Measurements from ENCODE around the gene ALG10B. TPM values are rescaled to one million over a fixed set of nuclear protein-coding genes. Genes with fewer than 3 reads are reported as not detected.
"Not testable (repeated sequence)": the region's sequence is repeated elsewhere in the genome, so short reads cannot be mapped to it uniquely, and the experiment has no call there.

The ALG10B gene
- total RNA-seq, result 14.2 TPM

GRCh38 chr12:38316391-38317129 lies at the start of gene ALG10B:
Gene ALG10B, plus strand, starts transcription at chr12:38316774. Its CDS starts 120 bp downstream, at chr12:38316894.
- DNase-seq (ENCODE audit: low spot score), result peak; percentile 95

- DNase-seq (ENCODE audit: low spot score), result no peak
Measured at GRCh38 chr12:38268612-38269011, 48.0 kb upstream of the ALG10B start.

- no peak for DNase-seq (ENCODE audit: low spot score)
Measured at GRCh38 chr12:38269897-38270296, 46.7 kb upstream of the ALG10B start.

GRCh38 chr12:38279756-38280155 lies 36.8 kb upstream of the ALG10B start:
- no peak for DNase-seq (ENCODE audit: low spot score)

GRCh38 chr12:38282886-38283285 lies 33.7 kb upstream of the ALG10B start:
- no peak for DNase-seq (ENCODE audit: low spot score)

- no peak for DNase-seq (ENCODE audit: low spot score)
Measured at GRCh38 chr12:38289396-38289795, 27.2 kb upstream of the ALG10B start.

GRCh38 chr12:38291160-38291559 lies 25.4 kb upstream of the ALG10B start:
- DNase-seq (ENCODE audit: low spot score), result no peak

GRCh38 chr12:38302972-38303371 lies 13.6 kb upstream of the ALG10B start:
- DNase-seq (ENCODE audit: low spot score), result not testable (repeated sequence)

GRCh38 chr12:38321966-38322365 lies 5.4 kb downstream of the ALG10B start:
- DNase-seq (ENCODE audit: low spot score), result not testable (repeated sequence)

GRCh38 chr12:38324912-38325311 lies 8.3 kb downstream of the ALG10B start:
- DNase-seq (ENCODE audit: low spot score), result no peak

- DNase-seq (ENCODE audit: low spot score), result no peak
Measured at GRCh38 chr12:38327356-38327755, 10.8 kb downstream of the ALG10B start.

- DNase-seq (ENCODE audit: low spot score), result no peak
Measured at GRCh38 chr12:38328306-38328895, 11.8 kb downstream of the ALG10B start.

GRCh38 chr12:38330414-38330813 lies 13.8 kb downstream of the ALG10B start:
- not testable (repeated sequence) for DNase-seq (ENCODE audit: low spot score)

GRCh38 chr12:38332814-38333213 lies 16.2 kb downstream of the ALG10B start:
- DNase-seq (ENCODE audit: low spot score), result no peak

GRCh38 chr12:38342444-38342843 lies 25.9 kb downstream of the ALG10B start:
- DNase-seq (ENCODE audit: low spot score), result no peak

GRCh38 chr12:38343256-38343655 lies 26.7 kb downstream of the ALG10B start:
- DNase-seq (ENCODE audit: low spot score), result not testable (repeated sequence)

- DNase-seq (ENCODE audit: low spot score), result not testable (repeated sequence)
Measured at GRCh38 chr12:38343916-38344315, 27.3 kb downstream of the ALG10B start.

- no peak for DNase-seq (ENCODE audit: low spot score)
Measured at GRCh38 chr12:38350342-38351174, 34.0 kb downstream of the ALG10B start.

- DNase-seq (ENCODE audit: low spot score), result not testable (repeated sequence)
Measured at GRCh38 chr12:38351175-38351508, 34.6 kb downstream of the ALG10B start.

GRCh38 chr12:38367506-38367905 lies 50.9 kb downstream of the ALG10B start:
- no peak for DNase-seq (ENCODE audit: low spot score)

GRCh38 chr12:38370311-38370710 lies 53.7 kb downstream of the ALG10B start:
- DNase-seq (ENCODE audit: low spot score), result no peak

- no peak for DNase-seq (ENCODE audit: low spot score)
Measured at GRCh38 chr12:38373784-38374183, 57.2 kb downstream of the ALG10B start.

GRCh38 chr12:38374751-38375150 lies 58.2 kb downstream of the ALG10B start:
- DNase-seq (ENCODE audit: low spot score), result no peak
